GM18511 (cell line): ENCODE measurements around the gene ALCAM.
A peak's percentile ranks its signal among the peaks of the same experiment; 100 is the strongest.

Experiments used
- ATAC-seq: cut with Tn5 transposase; IDR thresholded peaks from one replicate; pipeline ENCODE4 v1.9.1; 2021; ENCODE audit warnings: mild to moderate bottlenecking, moderate library complexity; ENCODE audit not compliant: unreplicated experiment

ALCAM gene

GRCh38 chr3:105366326-105367062, at the start of gene ALCAM:
ALCAM (plus strand) TSS chr3:105366909.
- peak; percentile 55 for ATAC-seq

- ATAC-seq, result no peak
Observed at GRCh38 chr3:105317841-105318240, 48.9 kb upstream of the ALCAM start.

- peak; percentile 98 for ATAC-seq
Observed at GRCh38 chr3:105322570-105323273, 44.0 kb upstream of the ALCAM start.

- peak; percentile 60 for ATAC-seq
Observed at GRCh38 chr3:105323274-105323599, 43.5 kb upstream of the ALCAM start.

- no peak for ATAC-seq
Observed at GRCh38 chr3:105324951-105325350, 41.8 kb upstream of the ALCAM start.

- ATAC-seq, result no peak
Observed at GRCh38 chr3:105327662-105328337, 38.9 kb upstream of the ALCAM start.

- no peak for ATAC-seq
Observed at GRCh38 chr3:105328338-105328730, 38.4 kb upstream of the ALCAM start.

- ATAC-seq, result no peak
Observed at GRCh38 chr3:105332961-105333360, 33.7 kb upstream of the ALCAM start.

GRCh38 chr3:105334138-105334882, 32.4 kb upstream of the ALCAM start:
- peak; percentile 81 for ATAC-seq

- no peak for ATAC-seq
Observed at GRCh38 chr3:105339946-105340345, 26.8 kb upstream of the ALCAM start.

GRCh38 chr3:105343991-105344390, 22.7 kb upstream of the ALCAM start:
- ATAC-seq, result no peak

GRCh38 chr3:105345156-105345555, 21.6 kb upstream of the ALCAM start:
- ATAC-seq, result no peak

- peak; percentile 81 for ATAC-seq
Observed at GRCh38 chr3:105347625-105348302, 18.9 kb upstream of the ALCAM start.

- no peak for ATAC-seq
Observed at GRCh38 chr3:105348307-105348706, 18.4 kb upstream of the ALCAM start.

- no peak for ATAC-seq
Observed at GRCh38 chr3:105349684-105350387, 16.9 kb upstream of the ALCAM start.

- ATAC-seq, result no peak
Observed at GRCh38 chr3:105351821-105352220, 14.9 kb upstream of the ALCAM start.

GRCh38 chr3:105352976-105353375, 13.7 kb upstream of the ALCAM start:
- no peak for ATAC-seq

GRCh38 chr3:105353485-105354161, 13.1 kb upstream of the ALCAM start:
- ATAC-seq, result peak; percentile 64

GRCh38 chr3:105354429-105354828, 12.3 kb upstream of the ALCAM start:
- no peak for ATAC-seq
